HG03575 (cell line): ENCODE data around the gene DBF4B.
"Not testable (repeated sequence)": the region's sequence is repeated elsewhere in the genome, so short reads cannot be mapped to it uniquely, and the experiment has no call there.

Source experiments
- ATAC-seq: cut with Tn5 transposase; IDR thresholded peaks from one replicate; pipeline ENCODE4 v1.9.1; 2021; ENCODE audit not compliant: unreplicated experiment, insufficient number of reproducible peaks, low FRiP score; ENCODE audit errors: extremely low read depth

Gene DBF4B

DNA sequence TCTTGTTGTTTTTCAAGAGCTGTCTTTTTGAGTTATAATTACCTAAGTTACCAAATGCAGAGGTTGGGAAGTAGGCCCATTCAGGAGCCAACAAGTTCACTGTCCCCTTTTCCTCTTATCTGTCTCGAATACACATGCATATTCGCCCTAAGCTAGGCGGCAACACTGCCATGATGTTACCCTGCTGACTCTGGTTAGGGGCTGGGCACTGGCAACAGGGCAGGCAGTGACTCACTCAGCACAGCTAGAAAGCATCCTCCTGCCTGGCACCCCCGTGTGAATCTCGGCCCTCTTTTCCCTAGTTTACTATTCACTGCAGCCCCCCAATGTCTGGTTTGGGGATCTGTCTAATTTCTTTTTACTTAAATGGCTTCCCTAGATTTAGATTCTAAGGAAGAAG, 13.8 kb downstream of the DBF4B start:
- ATAC-seq, result no peak

DNA sequence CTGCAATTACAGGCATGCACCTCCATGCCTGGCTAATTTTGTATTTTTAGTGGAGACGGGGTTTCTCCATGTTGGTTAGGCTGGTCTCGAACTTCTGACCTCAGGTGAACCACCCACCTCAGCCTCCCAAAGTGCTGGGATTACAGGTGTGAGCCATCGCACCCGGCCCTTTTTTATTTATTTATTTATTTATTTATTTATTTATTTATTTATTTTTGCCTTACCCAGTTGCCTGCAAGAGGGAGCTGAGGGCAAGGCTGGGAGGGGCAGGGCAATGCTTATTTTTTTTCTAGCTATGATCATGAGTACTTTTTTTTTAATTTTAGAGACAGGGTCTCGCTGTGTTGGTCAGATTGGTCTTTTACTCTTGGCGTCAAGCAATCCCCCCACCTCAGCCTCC, 17.7 kb downstream of the DBF4B start:
- ATAC-seq, result not testable (repeated sequence)

DNA sequence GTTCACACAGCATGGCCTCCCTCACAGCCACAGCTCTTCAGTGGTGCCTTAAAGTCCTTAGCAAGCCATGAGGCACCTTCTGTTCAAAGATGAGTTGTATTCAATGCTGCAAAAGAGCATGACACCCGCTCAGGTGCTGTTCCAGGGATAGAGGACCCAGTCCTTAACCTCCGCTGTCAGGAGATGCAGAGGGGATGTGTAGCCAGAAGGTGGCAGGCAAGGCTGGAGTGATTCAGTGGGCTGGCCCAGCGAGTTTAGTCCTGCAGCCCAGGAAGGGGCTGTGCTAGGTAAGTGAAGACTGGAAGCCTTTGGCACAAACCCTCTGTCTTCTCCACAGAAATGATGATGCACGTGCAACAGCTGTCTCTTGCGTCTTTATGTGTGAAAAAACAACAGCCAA, 25.3 kb downstream of the DBF4B start:
- ATAC-seq, result no peak

DNA sequence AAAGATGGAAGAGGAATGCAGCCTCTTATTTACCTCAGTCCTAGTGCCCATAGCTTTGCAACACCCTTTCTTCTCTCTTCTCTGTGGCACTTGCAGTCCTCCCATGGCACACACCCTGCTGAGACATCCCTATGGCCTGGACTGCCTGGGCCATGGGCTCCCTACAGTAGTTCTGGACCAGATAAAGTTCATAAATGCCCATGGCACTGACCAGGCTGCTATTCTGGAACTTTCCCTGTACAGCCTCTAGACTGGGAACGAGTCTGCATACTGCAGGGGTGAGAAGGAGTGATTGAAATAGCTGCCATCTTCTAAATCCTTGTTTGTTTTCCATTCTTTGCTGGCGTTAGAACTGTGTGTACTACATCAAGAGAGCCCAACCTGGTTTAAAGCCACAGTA, 25.8 kb downstream of the DBF4B start:
- ATAC-seq, result no peak

DNA sequence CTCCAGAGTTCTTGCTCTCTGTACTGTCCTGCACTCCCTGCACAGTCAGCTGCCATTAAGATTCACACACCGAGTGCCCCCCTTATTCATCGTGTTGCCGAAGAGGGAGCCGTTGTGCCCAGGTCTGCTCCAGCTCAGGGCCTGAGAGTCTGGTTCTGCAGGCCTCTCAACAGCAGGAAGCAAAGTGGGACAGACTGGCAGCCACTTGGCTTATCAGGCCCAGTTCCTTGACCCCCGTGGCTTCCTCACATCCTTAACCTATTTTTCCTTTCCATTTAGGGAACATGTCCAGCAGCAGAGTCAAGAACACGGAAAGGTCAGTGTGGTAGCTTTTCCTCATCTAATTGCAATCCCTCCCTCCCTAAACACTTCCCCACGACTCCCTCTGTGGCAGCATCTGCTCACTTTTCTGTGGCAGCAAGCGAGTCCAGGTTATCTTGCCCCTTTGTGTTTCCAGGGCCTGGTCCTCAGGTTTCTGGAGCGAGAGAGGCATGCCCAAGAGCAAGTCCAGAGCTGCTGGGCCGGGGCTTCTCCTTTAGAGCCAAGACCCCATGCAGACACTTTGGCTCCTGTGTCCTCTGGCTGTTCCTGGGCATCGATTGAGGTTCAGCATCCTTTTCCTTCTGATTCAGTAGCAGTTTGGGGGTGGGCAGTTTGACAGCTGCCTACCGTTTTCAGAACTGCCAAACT, 28.2 kb downstream of the DBF4B start:
- no peak for ATAC-seq

DNA sequence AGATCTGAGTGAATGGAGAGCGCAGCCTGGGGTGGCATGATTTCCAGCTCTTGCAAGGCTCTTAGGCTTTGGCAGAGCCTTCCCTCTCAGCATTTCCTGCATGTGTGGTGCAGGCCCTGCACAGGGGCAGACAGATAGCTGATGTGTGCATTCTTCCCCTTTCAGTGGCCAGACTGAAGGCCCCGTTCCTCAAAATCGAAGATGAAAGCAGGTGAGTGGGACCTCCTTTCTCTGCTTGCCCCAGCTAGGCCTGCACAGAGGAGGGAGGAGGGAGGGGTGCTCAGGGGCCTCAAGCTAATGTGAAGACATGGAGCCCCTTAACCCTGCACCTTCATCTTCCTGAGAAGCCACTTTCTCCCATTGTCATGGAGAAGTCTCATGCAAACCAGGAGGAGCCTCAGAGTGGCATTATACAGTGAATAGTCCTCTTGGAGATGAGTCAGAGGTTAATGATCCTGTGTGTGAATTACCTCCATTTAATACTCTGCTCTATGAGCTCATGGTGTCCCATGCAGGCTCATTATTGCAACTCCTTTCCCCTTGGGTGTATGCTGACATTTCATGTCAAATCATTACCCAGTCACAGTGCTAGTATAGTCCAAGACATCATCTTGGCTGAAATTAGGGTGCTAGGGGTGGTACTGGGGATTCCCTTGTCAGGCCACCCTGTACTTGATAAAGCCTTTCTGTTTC, 29.9 kb downstream of the DBF4B start:
- no peak for ATAC-seq

DNA sequence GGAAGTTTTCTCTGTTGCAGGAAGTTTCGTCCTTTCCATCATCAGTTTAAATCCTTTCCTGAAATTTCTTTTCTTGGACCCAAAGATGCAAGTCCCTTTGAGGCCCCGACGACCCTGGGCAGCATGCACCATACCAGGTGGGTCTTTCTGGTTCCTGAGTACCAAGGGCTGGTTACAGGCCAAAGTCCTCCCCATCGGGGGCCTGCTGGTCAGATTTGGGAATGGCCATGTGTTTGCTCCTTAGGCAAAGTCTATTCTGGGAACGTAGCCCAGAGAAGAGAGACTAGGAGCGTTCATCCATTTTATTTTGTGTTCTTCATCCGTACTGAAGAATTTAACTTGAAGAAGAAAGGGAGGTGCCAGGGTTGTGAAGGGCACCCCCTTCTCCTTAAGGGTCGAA, 32.9 kb downstream of the DBF4B start:
- no peak for ATAC-seq

DNA sequence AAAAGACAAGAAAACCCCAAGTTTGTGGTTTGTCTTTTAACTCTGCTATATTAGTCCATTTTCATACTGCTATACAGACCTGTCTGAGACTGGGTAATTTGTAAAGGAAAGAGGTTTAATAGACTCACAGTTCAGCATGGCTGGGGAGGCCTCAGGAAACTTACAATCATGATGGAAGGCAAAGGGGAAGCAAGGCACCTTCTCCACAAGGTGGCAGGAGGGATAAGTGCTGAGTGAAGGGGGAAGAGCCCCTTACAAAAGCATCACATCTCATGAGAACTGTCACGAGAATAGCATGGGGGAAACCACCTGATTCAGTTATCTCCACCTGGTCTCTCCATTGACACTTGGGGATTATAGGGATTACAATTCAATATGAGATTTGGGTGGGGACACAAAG, 36.8 kb downstream of the DBF4B start:
- ATAC-seq, result no peak

DNA sequence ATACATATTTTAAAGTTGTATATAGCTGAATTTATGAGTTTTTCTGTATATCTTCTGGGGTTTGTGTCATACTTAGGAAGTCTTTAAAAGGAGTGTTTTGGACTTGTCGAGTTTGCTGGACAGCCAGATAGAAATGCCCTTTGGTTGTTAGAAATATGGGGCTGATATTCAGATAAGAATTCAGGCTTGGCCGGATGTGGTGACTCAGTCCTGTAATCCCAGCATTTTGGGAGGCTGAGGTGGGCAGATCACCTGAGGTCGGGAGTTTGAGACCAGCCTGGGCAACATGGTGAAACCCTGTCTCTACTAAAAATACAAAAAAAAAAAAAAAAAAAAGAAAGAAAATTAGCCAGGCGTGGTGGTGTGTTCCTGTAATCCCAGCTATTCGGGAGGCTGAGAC, 37.3 kb downstream of the DBF4B start:
- ATAC-seq, result not testable (repeated sequence)

DNA sequence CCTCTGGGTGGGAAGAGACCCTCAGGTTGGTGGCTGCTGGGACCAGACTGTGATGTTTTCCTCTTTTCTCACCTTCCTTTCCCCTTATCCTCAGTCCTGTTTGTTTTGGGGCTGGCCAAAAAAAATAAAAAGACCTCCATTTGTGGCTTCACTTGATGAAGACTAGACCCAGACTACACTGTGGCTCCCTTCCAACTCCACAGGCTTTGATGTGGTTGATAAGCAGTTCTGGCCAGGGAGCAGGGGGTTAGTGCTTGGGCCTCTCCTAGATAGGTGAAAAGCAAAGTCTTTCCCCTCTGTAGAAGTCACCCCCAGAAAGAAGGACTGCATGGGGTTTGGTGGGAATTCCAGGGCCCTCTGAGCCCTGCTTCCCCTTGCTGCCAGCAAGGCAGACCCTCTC, 39.1 kb downstream of the DBF4B start:
- ATAC-seq, result no peak

DNA sequence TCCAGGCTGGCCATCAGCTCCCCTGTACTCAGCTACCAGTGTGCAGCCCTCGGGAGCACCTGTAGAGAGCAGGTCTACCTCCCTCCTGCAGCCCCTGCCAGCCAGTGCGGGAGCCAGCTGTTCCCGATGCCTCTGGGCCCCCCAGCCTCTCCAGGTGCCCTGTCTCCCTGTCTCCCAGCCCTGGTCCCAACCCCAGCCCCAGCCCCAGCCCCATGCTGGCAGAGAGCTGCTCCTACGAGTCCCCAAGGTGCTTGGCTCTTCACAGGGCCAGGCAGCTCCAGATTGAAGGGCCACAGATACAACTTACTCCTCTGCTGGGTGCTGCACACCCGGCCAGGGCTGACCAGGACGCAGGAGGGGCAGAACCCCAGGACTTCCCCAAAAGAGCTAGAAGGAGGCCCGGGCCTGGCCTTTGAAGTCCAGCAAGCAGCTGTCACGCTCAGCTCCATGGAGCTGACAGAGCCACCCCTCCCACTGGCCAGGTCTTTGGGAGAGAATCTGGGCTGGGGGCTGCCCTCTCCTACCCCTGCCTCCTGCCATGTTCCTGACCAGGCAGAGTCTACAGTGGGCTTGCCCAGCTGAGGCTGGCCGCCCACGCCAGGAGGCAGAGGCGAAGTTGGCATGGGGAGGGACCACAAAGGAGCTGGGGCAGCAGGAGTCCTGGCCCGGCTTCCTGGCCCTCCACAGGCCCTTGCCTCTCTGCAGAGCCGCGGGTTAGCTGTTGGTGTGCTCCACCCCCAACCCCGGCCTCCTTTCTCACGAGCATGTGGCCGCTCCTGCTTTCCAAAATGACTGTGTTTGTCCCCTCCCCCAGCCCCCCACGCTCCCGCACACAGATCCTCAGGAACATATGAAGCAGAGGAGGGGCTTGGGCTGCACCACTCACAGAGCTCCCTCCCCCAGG, 40.9 kb downstream of the DBF4B start:
- ATAC-seq, result no peak

DNA sequence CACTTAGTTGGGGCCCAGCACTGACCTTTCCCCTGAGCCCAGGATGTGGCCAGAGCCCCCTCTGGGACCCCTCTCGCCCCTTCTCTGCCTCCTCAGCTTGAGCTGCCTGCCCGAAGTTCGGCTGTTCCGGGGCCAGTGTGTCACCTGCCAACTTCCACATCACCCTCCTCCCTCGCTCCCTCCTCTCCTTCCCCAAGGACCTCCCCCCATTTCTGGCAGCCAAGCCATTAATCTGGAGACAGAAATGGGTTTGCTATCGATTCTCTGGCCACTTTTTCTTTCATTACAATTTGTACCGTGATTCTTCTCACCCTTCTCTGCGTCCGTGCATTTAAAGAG, 41.5 kb downstream of the DBF4B start:
- ATAC-seq, result no peak

DNA sequence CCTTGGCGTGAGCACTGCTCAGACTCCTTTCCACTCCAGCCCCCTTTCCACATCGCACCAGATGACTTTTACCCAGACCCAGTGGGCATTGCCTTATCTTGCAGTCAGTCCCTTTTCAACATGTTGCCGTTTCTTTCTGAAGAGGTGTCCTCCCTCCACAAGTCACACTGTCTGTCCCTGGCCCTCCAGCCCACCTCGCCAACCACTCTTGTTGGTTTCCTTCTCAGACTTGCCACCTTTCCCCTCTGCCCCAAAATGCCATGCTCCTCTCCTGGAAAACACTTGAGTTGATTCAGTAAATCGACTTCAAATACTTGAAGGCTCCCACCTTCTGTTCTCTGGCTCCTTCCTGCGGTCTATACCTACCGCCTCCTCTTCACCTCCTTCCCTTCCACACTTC, 42.9 kb downstream of the DBF4B start:
- ATAC-seq, result no peak

DNA sequence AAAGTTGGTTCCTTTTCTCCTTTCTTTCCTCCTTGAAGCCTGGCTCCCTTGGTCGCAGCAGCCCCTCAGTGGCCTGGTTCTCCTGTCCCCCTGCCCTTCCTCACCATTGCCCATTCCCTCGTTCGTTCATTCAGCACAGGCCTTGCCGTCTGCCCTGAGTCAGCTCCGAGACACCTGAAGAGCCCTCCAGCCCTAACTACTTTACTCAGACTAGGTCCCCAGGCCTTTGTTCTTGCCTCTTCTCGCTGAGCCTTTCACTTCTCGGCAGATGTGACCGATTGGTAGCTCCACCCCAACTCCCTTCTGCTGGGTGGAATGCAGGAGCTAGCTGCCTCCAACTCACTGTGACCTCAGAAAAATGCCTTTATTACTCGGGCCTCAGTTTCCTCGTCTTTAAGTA, 43.3 kb downstream of the DBF4B start:
- ATAC-seq, result no peak

DNA sequence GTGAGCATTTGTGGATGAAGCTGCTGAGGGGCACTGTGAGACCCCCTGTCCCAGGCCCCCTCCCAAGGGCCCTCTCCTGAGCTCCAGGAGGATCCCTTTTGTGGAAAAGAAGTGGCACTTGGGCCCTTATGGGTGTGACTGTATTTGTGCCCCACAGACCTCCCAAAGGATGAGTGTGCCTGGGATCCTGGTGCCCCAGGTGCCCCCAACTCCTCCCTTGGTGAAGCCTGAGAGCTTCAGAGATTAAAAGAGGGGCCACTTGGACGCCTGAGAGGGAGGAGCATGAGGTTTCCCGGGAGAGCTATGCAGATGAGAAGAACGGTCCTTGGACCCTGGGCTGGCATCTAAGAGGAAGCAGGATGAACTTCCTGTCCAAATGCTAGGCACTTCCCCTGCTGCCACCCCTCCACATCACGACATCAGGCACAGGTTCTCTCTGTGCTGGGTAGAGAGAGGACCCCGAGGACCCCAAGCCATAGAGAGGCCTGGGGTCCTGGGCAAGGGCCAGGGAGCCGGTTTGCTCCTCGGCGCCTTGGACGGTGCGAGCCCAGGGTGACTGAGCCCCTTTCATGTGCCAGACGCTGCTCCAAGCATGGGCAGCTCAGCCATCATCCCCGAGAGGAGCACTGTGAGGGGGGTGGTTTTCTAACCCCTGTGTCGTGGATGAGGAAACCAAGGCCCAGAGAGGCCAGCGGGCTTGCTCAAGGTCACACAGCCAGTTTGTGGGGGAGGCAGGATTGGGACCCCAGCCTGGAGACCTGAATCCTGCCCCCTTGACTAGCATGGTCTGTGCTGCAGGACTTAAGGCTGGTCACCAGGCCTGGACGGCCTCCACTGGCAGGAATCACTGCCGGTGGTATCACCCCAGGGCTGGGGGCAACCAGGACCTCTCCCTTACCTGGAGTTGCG, 44.7 kb downstream of the DBF4B start:
- ATAC-seq, result no peak

DNA sequence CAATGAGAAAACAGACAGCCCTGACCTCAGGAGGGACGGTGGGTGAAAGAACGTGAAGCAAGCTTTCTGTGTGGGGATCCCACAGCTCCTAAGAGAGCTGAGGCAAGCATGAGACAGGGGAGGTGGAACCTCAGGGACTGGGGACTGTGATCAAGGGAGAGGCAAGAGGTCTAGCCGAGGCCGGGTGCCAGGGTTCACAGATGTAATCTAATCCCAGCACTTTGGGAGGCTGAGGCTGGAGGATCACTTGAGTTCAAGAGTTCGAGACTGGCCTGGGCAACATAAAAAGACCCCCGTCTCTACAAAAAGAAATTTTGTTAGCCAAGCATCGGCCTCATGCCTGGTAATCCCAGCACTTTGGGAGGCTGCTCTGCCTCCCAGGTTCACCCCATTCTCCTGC, 45.8 kb downstream of the DBF4B start:
- no peak for ATAC-seq

DNA sequence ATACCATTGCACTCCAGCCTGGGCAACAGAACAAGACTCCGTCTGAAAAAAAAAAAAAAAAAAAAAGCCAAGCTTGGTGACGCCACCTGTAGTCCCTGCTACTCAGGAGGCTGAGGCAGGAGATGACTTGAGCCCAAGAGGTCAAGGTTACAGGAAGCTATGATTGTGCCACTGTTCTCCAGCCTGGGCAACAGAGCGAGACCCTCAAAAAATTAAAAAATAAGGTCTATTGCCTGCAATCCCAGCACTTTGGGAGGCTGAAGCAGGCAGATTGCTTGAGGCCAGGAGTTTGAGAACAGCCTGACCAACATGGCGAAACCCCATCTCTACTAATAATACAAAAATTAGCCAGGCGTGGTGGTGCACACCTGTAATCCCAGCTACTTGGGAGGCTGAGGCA, 46.7 kb downstream of the DBF4B start:
- not testable (repeated sequence) for ATAC-seq

DNA sequence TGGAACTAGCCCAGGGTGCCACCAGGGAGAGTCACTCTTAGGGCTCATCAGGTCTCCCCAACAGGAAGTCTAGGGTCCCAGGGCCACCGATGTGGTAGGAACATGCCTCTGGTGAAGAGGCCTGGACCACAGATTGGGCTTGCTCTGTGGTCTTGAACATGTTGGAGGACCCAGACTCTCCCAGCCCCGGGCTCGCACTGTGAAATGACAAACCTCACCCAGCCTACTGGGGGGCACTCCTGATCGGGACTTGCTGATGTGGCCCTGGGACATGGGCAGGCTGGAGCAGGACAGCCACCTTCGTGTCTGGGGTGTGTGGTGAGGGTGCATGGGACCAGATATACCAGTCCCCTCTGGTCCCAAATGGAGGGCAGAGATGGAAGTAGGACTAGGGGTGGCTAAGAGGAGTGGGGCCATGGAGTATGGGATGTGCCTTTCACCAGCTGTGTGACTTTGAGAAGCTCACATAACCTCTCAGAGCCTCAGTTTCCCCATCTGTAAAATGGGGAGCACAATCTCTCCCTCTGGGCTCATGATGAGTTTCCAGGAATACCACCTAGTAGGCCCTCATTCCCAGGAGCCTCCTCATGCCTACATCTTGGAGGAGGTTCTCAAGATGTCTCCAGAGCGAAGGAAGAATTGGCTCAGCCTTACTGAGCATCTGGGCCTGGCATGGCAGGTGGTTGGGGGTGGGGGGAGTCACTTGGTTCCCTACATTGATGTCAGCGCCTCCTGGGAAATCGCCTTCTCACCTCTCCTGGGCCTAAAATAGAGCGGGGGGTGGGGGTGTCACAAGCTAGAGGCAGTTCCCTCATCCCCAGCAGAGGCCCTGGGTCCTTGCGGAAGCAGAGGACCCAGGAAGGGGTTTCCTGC, 48.8 kb downstream of the DBF4B start:
- no peak for ATAC-seq
